Measurements from ENCODE around the gene ATRNL1.

DNA sequence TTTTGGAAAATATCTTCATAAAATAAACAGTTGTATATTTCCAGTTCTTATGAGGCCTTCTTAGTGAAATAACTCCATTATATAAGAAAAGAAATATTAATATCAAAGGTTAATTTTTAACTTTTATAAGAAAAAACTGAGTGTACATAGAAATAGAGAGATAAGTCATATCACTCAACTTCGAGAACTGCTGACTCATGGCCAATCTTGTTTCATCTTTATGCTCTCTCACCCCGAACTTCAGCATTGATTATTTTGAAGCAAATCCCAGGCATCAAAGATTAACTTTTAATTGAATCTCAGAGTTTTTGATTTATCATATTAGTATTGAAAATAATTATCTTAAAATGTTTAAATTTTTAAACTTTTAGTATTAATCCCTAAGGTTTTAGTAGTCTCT is 652.8 kb downstream of the ATRNL1 start:
- TF ChIP-seq, protein P1, sequence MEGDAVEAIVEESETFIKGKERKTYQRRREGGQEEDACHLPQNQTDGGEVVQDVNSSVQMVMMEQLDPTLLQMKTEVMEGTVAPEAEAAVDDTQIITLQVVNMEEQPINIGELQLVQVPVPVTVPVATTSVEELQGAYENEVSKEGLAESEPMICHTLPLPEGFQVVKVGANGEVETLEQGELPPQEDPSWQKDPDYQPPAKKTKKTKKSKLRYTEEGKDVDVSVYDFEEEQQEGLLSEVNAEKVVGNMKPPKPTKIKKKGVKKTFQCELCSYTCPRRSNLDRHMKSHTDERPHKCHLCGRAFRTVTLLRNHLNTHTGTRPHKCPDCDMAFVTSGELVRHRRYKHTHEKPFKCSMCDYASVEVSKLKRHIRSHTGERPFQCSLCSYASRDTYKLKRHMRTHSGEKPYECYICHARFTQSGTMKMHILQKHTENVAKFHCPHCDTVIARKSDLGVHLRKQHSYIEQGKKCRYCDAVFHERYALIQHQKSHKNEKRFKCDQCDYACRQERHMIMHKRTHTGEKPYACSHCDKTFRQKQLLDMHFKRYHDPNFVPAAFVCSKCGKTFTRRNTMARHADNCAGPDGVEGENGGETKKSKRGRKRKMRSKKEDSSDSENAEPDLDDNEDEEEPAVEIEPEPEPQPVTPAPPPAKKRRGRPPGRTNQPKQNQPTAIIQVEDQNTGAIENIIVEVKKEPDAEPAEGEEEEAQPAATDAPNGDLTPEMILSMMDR (IDR thresholded peaks at IDR 0.05): no peak
- TF ChIP-seq POLR2A (IDR thresholded peaks at IDR 0.05) (no peak), POLR2AphosphoS5 (IDR thresholded peaks at IDR 0.05) (no peak)

All from suprapubic skin (tissue), 4 donors.